Thyroid gland (tissue), 4 donors: ENCODE measurements around the gene RNF123.

Experiments
- CTCF ChIP-seq, 6 experiments: fragments of 200-600 bp in 3 of 6; fragments of 450-650 bp in 3 of 6; sonication (generic) in 3 of 6; IDR thresholded peaks; one replicate each; pipeline ENCODE4 v1.5.1; 2016 to 2019; ENCODE audit warnings: antibody characterized with exemption in 6 of 6, mild to moderate bottlenecking in 2 of 6, inconsistent platforms in 1 of 6, moderate library complexity in 1 of 6
- POLR2A ChIP-seq, 2 donors: fragments of 450-650 bp; IDR thresholded peaks; one replicate each; pipeline ENCODE4 v1.6.1; 2017; ENCODE audit warnings: antibody characterized with exemption in 2 of 2, mild to moderate bottlenecking in 2 of 2, moderate library complexity in 1 of 2

DNA sequence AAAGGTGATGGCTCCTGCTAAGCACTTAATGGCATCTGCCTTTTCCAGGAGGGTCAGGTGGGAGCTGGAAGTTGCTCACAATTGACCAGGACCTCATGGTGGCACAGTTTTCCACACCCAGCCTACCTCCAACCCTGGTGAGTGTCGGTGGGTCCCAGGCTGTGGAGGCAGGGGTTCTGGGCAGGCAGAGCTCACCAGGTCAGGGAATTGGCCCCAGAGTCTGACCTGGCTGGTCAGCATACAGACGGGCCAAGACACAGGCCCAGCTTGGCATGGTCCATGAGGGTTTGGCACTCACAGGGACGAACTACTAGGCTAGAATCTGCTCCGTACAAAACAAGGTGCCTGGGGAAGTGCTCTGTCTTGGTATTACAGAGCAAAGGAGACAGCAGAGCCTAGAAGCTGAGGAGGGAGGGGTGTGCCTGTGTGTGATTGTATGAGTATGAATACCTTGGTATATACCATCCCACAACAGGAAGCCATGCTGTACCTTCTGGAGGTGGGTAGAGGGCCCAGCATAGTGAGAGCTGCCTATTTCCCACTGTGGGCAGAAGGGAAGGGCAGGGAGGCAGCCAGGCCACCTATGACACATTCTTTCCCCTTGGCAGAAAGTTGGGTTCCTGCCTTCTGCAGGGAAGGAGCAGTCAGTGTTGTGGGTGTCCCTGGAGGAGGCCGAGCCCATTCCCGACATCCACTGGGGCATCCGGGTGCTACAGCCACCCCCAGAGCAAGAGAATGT is 8.7 kb upstream of the RNF123 start:
- TF ChIP-seq CTCF (IDR thresholded peaks at IDR 0.05) (no peak), POLR2A (IDR thresholded peaks at IDR 0.05) (no peak)
